ENCODE measurements around the gene ATAD1. TPM values are rescaled to one million over a fixed set of nuclear protein-coding genes. Genes with fewer than 3 reads are reported as not detected.

ATAD1 gene
- total and polyA plus RNA-seq, 8 donors, result 3.6 to 23.4 (median 16.0) TPM

- ATAC-seq (peak; percentile 58 to 93 (median 85)), FAIRE-seq (no peak), DNase-seq (peak in 1 of 6 donors; percentile 32)
- Histone ChIP-seq H3K36me3 (no peaks in the 10 kb centered on the region), H3K9me3 (no peaks in the 10 kb centered on the region), H3K4me3 (no peak overlapping the region), H3K27ac (no peak overlapping the region), H3K27me3 (no peaks in the 10 kb centered on the region), H3K4me1 (peaks cover 0 to 6% (median 5%) of the 10 kb centered on the region in 3 donors)
- intact Hi-C loops (cut with DNase I), result loop anchor here in 1 of 3 donors (5.0 to 10.0 kb wide), 2 partner anchors 78 to 200 kb away; partner anchors contain the start of gene PAPSS2
- TF ChIP-seq CTCF (IDR thresholded peaks at IDR 0.05), result peak; percentile 35 to 74 (median 64)
- 40% methylated on average over 7 of the region's 7 CpGs for WGBS, 2 donors
Observed at GRCh38 chr10:87734987-87735827, 82.8 kb downstream of the ATAD1 start.

GRCh38 chr10:87733081-87733480, 84.9 kb downstream of the ATAD1 start:
- Histone ChIP-seq H3K9me3 (no peaks in the 10 kb centered on the region), H3K36me3 (no peaks in the 10 kb centered on the region), H3K4me3 (no peak overlapping the region), H3K27ac (no peak overlapping the region), H3K4me1 (no peaks in the 10 kb centered on the region), H3K27me3 (no peaks in the 10 kb centered on the region)
- intact Hi-C loops (cut with DNase I), result loop anchor here in 1 of 3 donors (10.0 kb wide), 1 partner anchor 198 kb away; no protein-coding TSS in a partner anchor
- TF ChIP-seq CTCF (IDR thresholded peaks at IDR 0.05), result no peak
- ATAC-seq (peak; percentile 53 to 84 (median 63)), DNase-seq (no peak), FAIRE-seq (no peak)
- 60 to 63% methylated on average over 5 of the region's 5 CpGs for WGBS, 2 donors

GRCh38 chr10:87729940-87730339, 88.1 kb downstream of the ATAD1 start:
- intact Hi-C loops (cut with DNase I), result loop anchor here in 2 of 3 donors (10.0 kb wide), 2 partner anchors 55 to 195 kb away; no protein-coding TSS in a partner anchor
- no peaks in the 10 kb centered on the region for H3K36me3 ChIP-seq

GRCh38 chr10:87724789-87725188, 93.2 kb downstream of the ATAD1 start:
- Histone ChIP-seq H3K4me3 (no peak overlapping the region), H3K4me1 (no peaks in the 10 kb centered on the region), H3K27ac (no peak overlapping the region), H3K36me3 (no peaks in the 10 kb centered on the region), H3K9me3 (no peaks in the 10 kb centered on the region), H3K27me3 (no peaks in the 10 kb centered on the region)
- DNase-seq (no peak), FAIRE-seq (no peak), ATAC-seq (no peak)
- intact Hi-C loops (cut with DNase I), result loop anchor here in 1 of 3 donors (10.0 kb wide), 1 partner anchor 50 kb away; no protein-coding TSS in a partner anchor
- 93 to 94% methylated on average over 5 of the region's 5 CpGs for WGBS, 2 donors
- no peak for TF ChIP-seq CTCF (IDR thresholded peaks at IDR 0.05)

More at GRCh38 chr10:87729940-87730339, 88.1 kb downstream of the ATAD1 start:
- no peak for ATAC-seq
- Histone ChIP-seq H3K27me3 (no peaks in the 10 kb centered on the region), H3K9me3 (no peaks in the 10 kb centered on the region), H3K27ac (no peak overlapping the region), H3K4me3 (no peak overlapping the region), H3K4me1 (no peaks in the 10 kb centered on the region)
- FAIRE-seq, result no peak
- WGBS, 2 donors, result 77 to 83% methylated on average over 6 of the region's 6 CpGs
- TF ChIP-seq CTCF (IDR thresholded peaks at IDR 0.05), result no peak
- no peak for DNase-seq
